ENCODE results near the gene RPL5. TPM values are rescaled to one million over a fixed set of nuclear protein-coding genes. Genes with fewer than 3 reads are reported as not detected.
A peak's percentile ranks its signal among the peaks of the same experiment; 100 is the strongest.

The RPL5 gene
- total RNA-seq, 1 donor from 2014 or later, result 1,372 TPM

- TF ChIP-seq CTCF (conservative IDR thresholded peaks at IDR 0.05; ENCODE audit: low read depth, low read length), result no peak
- H3K4me3 ChIP-seq (ENCODE audit: low read depth, low read length), result no peak overlapping the region
- no peak for DNase-seq (ENCODE audit: low read depth)
Observed at GRCh38 chr1:92803140-92803887, 28.5 kb upstream of the RPL5 start.

- no peak for TF ChIP-seq CTCF (conservative IDR thresholded peaks at IDR 0.05; ENCODE audit: low read depth, low read length)
Observed at GRCh38 chr1:92804721-92805201, 27.1 kb upstream of the RPL5 start.

DNA sequence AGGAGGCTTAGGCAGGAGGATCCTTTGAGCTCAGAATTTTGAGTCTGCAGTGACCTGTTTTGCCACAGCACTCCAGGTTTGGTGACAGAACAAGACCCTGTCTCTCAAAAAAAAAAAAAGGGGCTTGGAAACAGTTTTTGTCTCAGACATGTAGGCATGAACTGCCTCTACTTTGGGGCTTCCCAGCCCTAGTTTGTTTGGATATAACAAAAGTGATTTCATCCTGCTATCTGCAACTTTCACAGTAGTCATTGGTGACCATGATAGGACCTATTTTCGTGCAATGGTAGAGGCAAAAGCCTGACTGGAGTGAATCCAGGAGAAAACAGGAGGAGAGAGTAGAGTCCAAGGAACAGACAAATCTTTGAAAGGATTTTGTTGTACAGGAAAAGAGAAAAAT, 26.6 kb upstream of the RPL5 start:
- no peak for DNase-seq (ENCODE audit: low read depth)
- H3K4me3 ChIP-seq (ENCODE audit: low read depth, low read length), result no peak overlapping the region
- TF ChIP-seq CTCF (conservative IDR thresholded peaks at IDR 0.05; ENCODE audit: low read depth, low read length), result no peak

More at GRCh38 chr1:92804721-92805201, 27.1 kb upstream of the RPL5 start:
- peak; percentile 72 for DNase-seq (ENCODE audit: low read depth)
- H3K4me3 ChIP-seq (ENCODE audit: low read depth, low read length), result no peak overlapping the region

DNA sequence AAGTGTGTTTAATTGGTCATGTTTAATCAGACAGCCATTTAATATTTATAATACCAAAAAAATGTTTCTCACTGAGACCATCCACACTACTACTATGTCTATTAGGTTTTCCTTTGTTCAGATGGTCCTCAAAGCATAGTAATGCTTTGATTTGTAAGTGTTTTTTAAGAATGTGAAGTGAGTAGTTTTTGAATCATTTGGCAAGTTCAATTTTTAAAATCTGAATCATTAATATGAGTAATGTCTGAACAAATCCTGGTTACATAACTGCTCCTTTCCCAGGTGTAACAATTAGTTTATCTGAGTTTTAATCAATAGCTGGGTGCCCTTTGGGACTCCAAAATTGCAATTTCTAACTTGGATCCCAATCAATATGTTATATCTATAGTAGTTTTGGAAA, 23.5 kb upstream of the RPL5 start:
- no peak for TF ChIP-seq CTCF (conservative IDR thresholded peaks at IDR 0.05; ENCODE audit: low read depth, low read length)
- H3K4me3 ChIP-seq (ENCODE audit: low read depth, low read length), result no peak overlapping the region
- DNase-seq (ENCODE audit: low read depth), result no peak

- no peak for TF ChIP-seq CTCF (conservative IDR thresholded peaks at IDR 0.05; ENCODE audit: low read depth, low read length)
- DNase-seq (ENCODE audit: low read depth), result no peak
Observed at GRCh38 chr1:92816732-92817131, 15.1 kb upstream of the RPL5 start.

GRCh38 chr1:92817137-92817697, 14.6 kb upstream of the RPL5 start:
- no peak for TF ChIP-seq CTCF (conservative IDR thresholded peaks at IDR 0.05; ENCODE audit: low read depth, low read length)
- no peak overlapping the region for H3K4me3 ChIP-seq (ENCODE audit: low read depth, low read length)
- no peak for DNase-seq (ENCODE audit: low read depth)

More at GRCh38 chr1:92816732-92817131, 15.1 kb upstream of the RPL5 start:
- H3K4me3 ChIP-seq (ENCODE audit: low read depth, low read length), result no peak overlapping the region
